ENCODE results near the gene TMEM132C.

GRCh38 chr12:128652136-128652751, 385.3 kb downstream of the TMEM132C start:
- TF ChIP-seq BCL11A (IDR thresholded peaks at IDR 0.05; ENCODE audit: low read depth in 2 of 2, low read length in 2 of 2) (no peak), MAX (IDR thresholded peaks at IDR 0.05) (no peak), CBX5 (IDR thresholded peaks at IDR 0.05; ENCODE audit: low read depth, low read length) (no peak), SIN3A (conservative IDR thresholded peaks at IDR 0.05 in 1 of 2, IDR thresholded peaks at IDR 0.05 in 1 of 2; ENCODE audit: low read depth in 1 of 2, low read length in 2 of 2) (no peak), EP300 (IDR thresholded peaks at IDR 0.05; ENCODE audit: borderline replicate concordance in 1 of 2, low read depth in 2 of 2, low read length in 2 of 2) (no peak), ZNF274 (IDR thresholded peaks at IDR 0.05; ENCODE audit: borderline replicate concordance, extremely low read depth, low read length) (no peak), POLR2AphosphoS5 (IDR thresholded peaks at IDR 0.05; ENCODE audit: low read depth, low read length) (no peak), CHD2 (IDR thresholded peaks at IDR 0.05; ENCODE audit: low read length) (no peak), MAFK (IDR thresholded peaks at IDR 0.05; ENCODE audit: low read depth, low read length) (no peak), EZH2 (IDR thresholded peaks at IDR 0.05; ENCODE audit: low read depth, low read length, severe bottlenecking) (no peak), ATF3 (IDR thresholded peaks at IDR 0.05; ENCODE audit: insufficient read depth, low read depth, low read length) (no peak)
- TF ChIP-seq, protein P1, sequence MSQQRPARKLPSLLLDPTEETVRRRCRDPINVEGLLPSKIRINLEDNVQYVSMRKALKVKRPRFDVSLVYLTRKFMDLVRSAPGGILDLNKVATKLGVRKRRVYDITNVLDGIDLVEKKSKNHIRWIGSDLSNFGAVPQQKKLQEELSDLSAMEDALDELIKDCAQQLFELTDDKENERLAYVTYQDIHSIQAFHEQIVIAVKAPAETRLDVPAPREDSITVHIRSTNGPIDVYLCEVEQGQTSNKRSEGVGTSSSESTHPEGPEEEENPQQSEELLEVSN (IDR thresholded peaks at IDR 0.05) = no peak
- TF ChIP-seq, protein P2, sequence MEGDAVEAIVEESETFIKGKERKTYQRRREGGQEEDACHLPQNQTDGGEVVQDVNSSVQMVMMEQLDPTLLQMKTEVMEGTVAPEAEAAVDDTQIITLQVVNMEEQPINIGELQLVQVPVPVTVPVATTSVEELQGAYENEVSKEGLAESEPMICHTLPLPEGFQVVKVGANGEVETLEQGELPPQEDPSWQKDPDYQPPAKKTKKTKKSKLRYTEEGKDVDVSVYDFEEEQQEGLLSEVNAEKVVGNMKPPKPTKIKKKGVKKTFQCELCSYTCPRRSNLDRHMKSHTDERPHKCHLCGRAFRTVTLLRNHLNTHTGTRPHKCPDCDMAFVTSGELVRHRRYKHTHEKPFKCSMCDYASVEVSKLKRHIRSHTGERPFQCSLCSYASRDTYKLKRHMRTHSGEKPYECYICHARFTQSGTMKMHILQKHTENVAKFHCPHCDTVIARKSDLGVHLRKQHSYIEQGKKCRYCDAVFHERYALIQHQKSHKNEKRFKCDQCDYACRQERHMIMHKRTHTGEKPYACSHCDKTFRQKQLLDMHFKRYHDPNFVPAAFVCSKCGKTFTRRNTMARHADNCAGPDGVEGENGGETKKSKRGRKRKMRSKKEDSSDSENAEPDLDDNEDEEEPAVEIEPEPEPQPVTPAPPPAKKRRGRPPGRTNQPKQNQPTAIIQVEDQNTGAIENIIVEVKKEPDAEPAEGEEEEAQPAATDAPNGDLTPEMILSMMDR (IDR thresholded peaks at IDR 0.05; ENCODE audit: control extremely low read depth in 1 of 3, insufficient read depth in 1 of 3, low read depth in 1 of 3, low read length in 3 of 3) = no peak
